H1 (cell line): ENCODE data around the gene GDPD5. TPM values are rescaled to one million over a fixed set of nuclear protein-coding genes. Genes with fewer than 3 reads are reported as not detected.

ENCODE experiments used
- CTCF ChIA-PET: fragments of 300-600 bp; sonication (Branson Sonifier 250); formaldehyde crosslinking; loops from one replicate; lab custom pipeline; 2021; ENCODE audit not compliant: partially characterized antibody; lab: Charles Lee
- POLR2A ChIA-PET: fragments of 300-600 bp; sonication (Branson Sonifier 250); formaldehyde crosslinking; loops from one replicate; lab custom pipeline; 2021; ENCODE audit warnings: inconsistent platforms; ENCODE audit not compliant: partially characterized antibody; lab: Charles Lee
- DNase-seq, 2 experiments: peaks; one replicate each; pipeline versions ENCODE4 v3.0.0 to v3.0.0-alpha.2; 2010 to 2022; ENCODE audit warnings: low spot score in 2 of 2, low read depth in 1 of 2, mixed read lengths in 1 of 2
- FAIRE-seq: peaks from 2 replicates; lab custom pipeline; 2011; peaks lifted over from hg19 to GRCh38; lab: Jason Lieb, UNC
- H2AFZ ChIP-seq: 2 replicates; pipeline ENCODE4 v1.8.1; 2012; ENCODE audit warnings: low read length, inconsistent platforms
- H2AK5ac ChIP-seq: 2 replicates; pipeline ENCODE4 v1.6.1; 2013; ENCODE audit warnings: low read depth, low read length
- H2BK120ac ChIP-seq: replicated peaks from 2 replicates; pipeline ENCODE3; 2013; ENCODE audit warnings: low read depth, low read length, inconsistent platforms
- H2BK12ac ChIP-seq: 2 replicates; pipeline ENCODE4 v1.6.1; 2013; ENCODE audit warnings: low read depth, low read length
- H2BK15ac ChIP-seq: 2 replicates; pipeline ENCODE4 v1.6.1; 2013; ENCODE audit warnings: low read length
- H2BK20ac ChIP-seq: 2 replicates; pipeline ENCODE4 v1.6.1; 2013; ENCODE audit warnings: low read length
- H2BK5ac ChIP-seq: 2 replicates; pipeline ENCODE4 v1.6.1; 2013; ENCODE audit warnings: low read depth, low read length
- H3K14ac ChIP-seq: 2 replicates; pipeline ENCODE4 v1.6.1; 2013; ENCODE audit warnings: inconsistent platforms; ENCODE audit not compliant: insufficient read length
- H3K18ac ChIP-seq: 2 replicates; pipeline ENCODE4 v1.6.1; 2013; ENCODE audit warnings: low read length; ENCODE audit errors: extremely low read depth
- H3K23ac ChIP-seq: 2 replicates; pipeline ENCODE4 v1.6.1; 2013; ENCODE audit warnings: inconsistent platforms; ENCODE audit not compliant: insufficient read length
- H3K23me2 ChIP-seq: 2 replicates; pipeline ENCODE4 v1.6.1; 2013; ENCODE audit warnings: low read depth, low read length
- H3K27ac ChIP-seq: 2 replicates; pipeline ENCODE4 v1.6.1; 2011; ENCODE audit warnings: low read depth, low read length, inconsistent platforms
- H3K27me3 ChIP-seq, 4 experiments: replicated peaks in 1 of 4; 1 replicate in 1 of 4; 2 replicates in 3 of 4; pipeline versions ENCODE4 v1.6.1 to v1.8.1; 2011 to 2013; ENCODE audit warnings: low read length in 3 of 4, mild to moderate bottlenecking in 3 of 4, inconsistent platforms in 2 of 4, mixed read lengths in 2 of 4, moderate library complexity in 1 of 4; ENCODE audit not compliant: control insufficient read depth in 3 of 4, insufficient read depth in 3 of 4; ENCODE audit errors: extremely low read depth in 1 of 4
- H3K36me3 ChIP-seq, 4 experiments: 2 replicates each; pipeline versions ENCODE4 v1.6.1 to v1.8.1; 2011 to 2013; ENCODE audit warnings: mild to moderate bottlenecking in 4 of 4, low read length in 3 of 4, moderate library complexity in 2 of 4, control low read depth in 1 of 4, inconsistent platforms in 1 of 4; ENCODE audit not compliant: insufficient read depth in 4 of 4, control insufficient read depth in 2 of 4
- H3K4ac ChIP-seq: replicated peaks from 2 replicates; pipeline ENCODE3; 2013; ENCODE audit warnings: low read length, low read depth, mixed read lengths, inconsistent platforms; ENCODE audit not compliant: insufficient read length
- H3K4me1 ChIP-seq, 4 experiments: replicated peaks in 1 of 4; 1 replicate in 1 of 4; 2 replicates in 3 of 4; pipeline versions ENCODE4 v1.6.1 to v1.8.1; 2011 to 2013; ENCODE audit warnings: low read length in 3 of 4, inconsistent platforms in 2 of 4, mixed read lengths in 1 of 4; ENCODE audit not compliant: insufficient read depth in 4 of 4, control insufficient read depth in 3 of 4
- H3K4me2 ChIP-seq, 2 experiments: 2 replicates each; pipeline versions ENCODE4 v1.6.1 to v1.8.1; 2011 to 2013; ENCODE audit warnings: low read depth in 2 of 2, low read length in 2 of 2, control low read depth in 1 of 2, inconsistent platforms in 1 of 2, mild to moderate bottlenecking in 1 of 2; ENCODE audit not compliant: insufficient read depth in 1 of 2
- H3K4me3 ChIP-seq, 4 experiments: fragments of 200-600, 300-600 bp in 1 of 4; sonication (generic), shearing (Covaris generic), sonication (Bioruptor Twin) in 1 of 4; 2 replicates each; pipeline versions ENCODE4 v1.5.1 to v1.8.1; 2011 to 2016; ENCODE audit warnings: low read length in 4 of 4, low read depth in 3 of 4, control low read depth in 2 of 4, inconsistent platforms in 2 of 4, mild to moderate bottlenecking in 2 of 4, mixed read lengths in 1 of 4, moderate library complexity in 1 of 4; ENCODE audit not compliant: insufficient read depth in 2 of 4; ENCODE audit errors: extremely low read depth in 1 of 4
- H3K56ac ChIP-seq: replicated peaks from 2 replicates; pipeline ENCODE3; 2013; ENCODE audit warnings: low read depth, mild to moderate bottlenecking, mixed read lengths, low read length, inconsistent platforms; ENCODE audit not compliant: insufficient read length
- H3K79me1 ChIP-seq: 2 replicates; pipeline ENCODE4 v1.6.1; 2013; ENCODE audit warnings: low read depth, low read length, control low read depth
- H3K79me2 ChIP-seq, 2 experiments: 2 replicates each; pipeline versions ENCODE4 v1.6.1 to v1.8.1; 2012 to 2013; ENCODE audit warnings: low read length in 2 of 2, mild to moderate bottlenecking in 2 of 2, inconsistent platforms in 1 of 2; ENCODE audit not compliant: insufficient read depth in 2 of 2, control insufficient read depth in 1 of 2
- H3K9ac ChIP-seq, 4 experiments: replicated peaks in 1 of 4; 1 replicate in 1 of 4; 2 replicates in 3 of 4; pipeline versions ENCODE4 v1.6.1 to v1.8.1; 2011 to 2013; ENCODE audit warnings: low read depth in 3 of 4, low read length in 3 of 4, control low read depth in 2 of 4, mild to moderate bottlenecking in 2 of 4, moderate library complexity in 2 of 4, inconsistent platforms in 1 of 4; ENCODE audit errors: extremely low read depth in 1 of 4
- H3K9me3 ChIP-seq, 2 experiments: 2 replicates each; pipeline versions ENCODE4 v1.6.1 to v1.8.1; 2012 to 2013; ENCODE audit warnings: mild to moderate bottlenecking in 2 of 2, moderate library complexity in 2 of 2, control low read depth in 1 of 2, inconsistent platforms in 1 of 2, low read depth in 1 of 2, low read length in 1 of 2, mixed read lengths in 1 of 2; ENCODE audit not compliant: insufficient read depth in 2 of 2
- H4K20me1 ChIP-seq, 2 experiments: replicated peaks in 1 of 2; 2 replicates each; pipeline versions ENCODE3 to v1.8.1; 2011 to 2013; ENCODE audit warnings: inconsistent platforms in 2 of 2, low read length in 2 of 2, mild to moderate bottlenecking in 1 of 2; ENCODE audit not compliant: insufficient read depth in 2 of 2, control insufficient read depth in 1 of 2
- H4K5ac ChIP-seq: 2 replicates; pipeline ENCODE4 v1.6.1; 2013; ENCODE audit warnings: low read length, low read depth, mixed read lengths, inconsistent platforms; ENCODE audit not compliant: insufficient read length
- H4K8ac ChIP-seq: 2 replicates; pipeline ENCODE4 v1.8.0; 2013; ENCODE audit warnings: mild to moderate bottlenecking, moderate library complexity, low read length, inconsistent platforms; ENCODE audit not compliant: insufficient read depth; ENCODE audit errors: extremely low read depth
- H4K91ac ChIP-seq: replicated peaks from 2 replicates; pipeline ENCODE3; 2013; ENCODE audit warnings: low read length, mixed read lengths, inconsistent platforms; ENCODE audit not compliant: insufficient read length
- BRCA1 ChIP-seq: IDR thresholded peaks from 2 replicates; pipeline ENCODE4 v1.6.1; 2012; ENCODE audit warnings: low read depth, low read length, improper control_type of control experiment
- CBX5 ChIP-seq: fragments of 300-800, 300-1000 bp; sonication (generic); IDR thresholded peaks from 2 replicates; pipeline ENCODE4 v1.7.1; 2016; ENCODE audit warnings: antibody characterized with exemption, low read length, low read depth
- EZH2 ChIP-seq: fragments of 200-600 bp; sonication (generic); IDR thresholded peaks from 2 replicates; pipeline ENCODE4 v1.7.1; 2012; ENCODE audit warnings: low read depth, mild to moderate bottlenecking, moderate library complexity, low read length, inconsistent platforms; ENCODE audit not compliant: severe bottlenecking
- GTF2F1 ChIP-seq: IDR thresholded peaks from 2 replicates; pipeline ENCODE4 v1.6.1; 2012; ENCODE audit warnings: low read depth, low read length, improper control_type of control experiment, borderline replicate concordance
- HDAC6 ChIP-seq: IDR thresholded peaks from one replicate; pipeline ENCODE4 v1.7.1; 2012; ENCODE audit warnings: low read depth, mild to moderate bottlenecking, inconsistent platforms, low read length, moderate library complexity
- JUND ChIP-seq: IDR thresholded peaks from 2 replicates; pipeline ENCODE4 v1.6.1; 2011; ENCODE audit warnings: mild to moderate bottlenecking, improper control_type of control experiment, low read length
- RBBP5 ChIP-seq: IDR thresholded peaks from 2 replicates; pipeline ENCODE4 v1.7.1; 2012; ENCODE audit warnings: low read depth, mild to moderate bottlenecking, inconsistent platforms, low read length, moderate library complexity, borderline replicate concordance
- SIRT6 ChIP-seq: IDR thresholded peaks from one replicate; pipeline ENCODE4 v1.7.1; 2012; ENCODE audit warnings: low read length, inconsistent platforms
- SP4 ChIP-seq: IDR thresholded peaks from 2 replicates; pipeline ENCODE4 v1.6.1; 2012; ENCODE audit warnings: low read length, inconsistent platforms
- TAF1 ChIP-seq: IDR thresholded peaks from 2 replicates; pipeline ENCODE4 v1.6.1; 2011; ENCODE audit warnings: mild to moderate bottlenecking, low read depth, low read length
- TEAD4 ChIP-seq: IDR thresholded peaks from 2 replicates; pipeline ENCODE4 v1.6.1; 2012; ENCODE audit warnings: low read depth, low read length, inconsistent platforms, mixed read lengths
- ZNF274 ChIP-seq: IDR thresholded peaks from 2 replicates; pipeline ENCODE4 v1.7.0; 2012; ENCODE audit warnings: low read length, borderline replicate concordance; ENCODE audit errors: extremely low read depth
- WGBS, 2 experiments: shearing (Covaris generic) in 1 of 2; methylation state at CpG; one replicate each; pipeline versions ENCODE4 v1.1.6 to v1.1.7; 2013 to 2015; ENCODE audit warnings: low lambda C conversion rate in 2 of 2, mixed read lengths in 2 of 2, inconsistent platforms in 1 of 2, low coverage in 1 of 2, missing lambda C conversion rate in 1 of 2; ENCODE audit not compliant: insufficient replicate concordance in 2 of 2, insufficient coverage in 1 of 2, insufficient read length in 1 of 2; ENCODE audit errors: extremely low coverage in 1 of 2, missing lambda C conversion rate in 1 of 2; 5-methylcytosine and 5-hydroxymethylcytosine counted together
- polyA plus RNA-seq, 7 experiments: library from polyadenylated mRNA; depleted of rRNA in 3 of 7; stranded (reverse) in 5 of 7; unstranded in 2 of 7; fragments of >200 nt in 5 of 7; fragments of 200-250 nt in 2 of 7; gene quantifications; 1 replicate in 5 of 7; 2 replicates in 1 of 7; 4 replicates in 1 of 7; pipeline versions ENCODE4 v1.2.1 to v1.2.3, GENCODE V29; 2011 to 2013; ENCODE audit warnings: missing spikeins in 2 of 7, mixed read lengths in 2 of 7
- total RNA-seq: library from RNA; stranded (reverse); fragmentation: NEBNext Ultra II Directional; extraction: Animal tissue kit (Norgen Biotek cat#: 25700); gene quantifications from 2 replicates; pipeline ENCODE4 v1.2.1, GENCODE V29; 2021
- TF ChIP-seq, protein P1 (sequence below): IDR thresholded peaks from 2 replicates; pipeline ENCODE4 v1.6.1; 2011; ENCODE audit warnings: low read depth, mild to moderate bottlenecking, low read length; ENCODE audit not compliant: insufficient read depth

GDPD5 gene
- total and polyA plus RNA-seq, 2 of the 8 experiments (the other 6 are each of a cell fraction or from before 2014, with no cell fraction given): 7.8 to 8.6 TPM

DNA sequence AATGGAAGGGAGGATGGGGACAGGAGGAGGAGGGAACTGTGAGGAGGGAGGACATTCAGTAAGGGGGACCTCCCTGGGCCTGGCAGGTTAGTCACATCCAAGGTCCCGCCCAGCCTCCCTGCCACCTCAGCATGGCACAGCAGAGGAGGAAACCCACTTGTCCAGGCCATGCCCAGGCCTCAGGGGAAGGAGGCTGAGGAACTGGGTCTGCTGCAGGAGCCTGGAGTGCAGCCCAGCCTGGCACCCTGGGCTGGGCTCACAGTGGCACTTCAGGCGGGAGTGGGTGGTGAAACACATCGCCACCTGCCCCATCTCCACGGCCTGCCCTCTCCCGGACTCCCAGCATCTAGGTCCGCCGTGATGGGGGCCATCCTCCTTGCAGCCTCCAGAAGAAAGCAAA, 75.5 kb downstream of the GDPD5 start:
- DNase-seq (no peak), FAIRE-seq (no peak)
- no peak overlapping the region for H3K56ac ChIP-seq
- no peak overlapping the region for H3K4me2 ChIP-seq
- H4K91ac ChIP-seq: no peak overlapping the region
- no peak overlapping the region for H2BK120ac ChIP-seq
- no peak overlapping the region for H3K14ac ChIP-seq
- 0 out of 2 replicates have a peak overlapping the region, but pooled peaks have one; percentile 48 for H2BK20ac ChIP-seq
- H2BK5ac ChIP-seq: no peak overlapping the region
- H2BK12ac ChIP-seq: no peak overlapping the region
- no peak overlapping the region for H2AK5ac ChIP-seq
- no peaks in the 10 kb centered on the region; a peak in 1 of 7 replicates for H3K27me3 ChIP-seq
- no peak overlapping the region for H3K9ac ChIP-seq
- H3K4me3 ChIP-seq: no peak overlapping the region
- H3K23me2 ChIP-seq: 0 out of 2 replicates have a peak, but pooled peaks cover 2% of the 10 kb centered on the region
- H4K20me1 ChIP-seq: no peaks in the 10 kb centered on the region
- 98% methylated on average over 7 of the region's 7 CpGs; no CpG with 5 or more reads in 1 of the 2 experiments for WGBS, 2 experiments
- no peak overlapping the region for H3K23ac ChIP-seq
- H3K79me1 ChIP-seq: no peaks in the 10 kb centered on the region
- no peak overlapping the region for H2AFZ ChIP-seq
- CTCF ChIA-PET: interaction anchor here (0.6 to 31.5 kb wide), 14 partner anchors 10 to 225 kb away, joined by 3 to 603 read pairs (median 12); partner anchors contain the start of gene GDPD5
- no peak overlapping the region for H4K5ac ChIP-seq
- POLR2A ChIA-PET: interaction anchor here (0.9 to 1.5 kb wide), 4 partner anchors 11 to 49 kb away, joined by 3 to 5 read pairs (median 4); no protein-coding TSS in a partner anchor
- no peaks in the 10 kb centered on the region for H3K36me3 ChIP-seq
- H4K8ac ChIP-seq: no peak overlapping the region
- no peaks in the 10 kb centered on the region for H3K9me3 ChIP-seq
- no peaks in the 10 kb centered on the region for H3K79me2 ChIP-seq
- H3K27ac ChIP-seq: no peak overlapping the region
- H2BK15ac ChIP-seq: no peak overlapping the region
- peaks cover 0 to 4% (median 0%) of the 10 kb centered on the region in 4 experiments; a peak in 3 of 7 replicates for H3K4me1 ChIP-seq
- H3K4ac ChIP-seq: no peak overlapping the region
- H3K18ac ChIP-seq: no peak overlapping the region
- no peak for TF ChIP-seq GTF2F1
- TF ChIP-seq CBX5: no peak
- no peak for TF ChIP-seq HDAC6
- TF ChIP-seq EZH2: no peak
- no peak for TF ChIP-seq JUND
- TF ChIP-seq ZNF274: no peak
- no peak for TF ChIP-seq SP4
- TF ChIP-seq, protein P1, sequence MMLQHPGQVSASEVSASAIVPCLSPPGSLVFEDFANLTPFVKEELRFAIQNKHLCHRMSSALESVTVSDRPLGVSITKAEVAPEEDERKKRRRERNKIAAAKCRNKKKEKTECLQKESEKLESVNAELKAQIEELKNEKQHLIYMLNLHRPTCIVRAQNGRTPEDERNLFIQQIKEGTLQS: no peak
- TF ChIP-seq SIRT6: no peak
- TF ChIP-seq TEAD4: no peak
- no peak for TF ChIP-seq TAF1
- no peak for TF ChIP-seq RBBP5
- no peak for TF ChIP-seq BRCA1
